ENCODE results near the gene CCL18.
"Not testable (repeated sequence)": the region's sequence is repeated elsewhere in the genome, so short reads cannot be mapped to it uniquely, and the experiment has no call there.

CCL18 gene

GRCh38 chr17:36104701-36105181 lies 40.7 kb downstream of the CCL18 start:
- DNase-seq (ENCODE audit: low read depth): no peak

DNA sequence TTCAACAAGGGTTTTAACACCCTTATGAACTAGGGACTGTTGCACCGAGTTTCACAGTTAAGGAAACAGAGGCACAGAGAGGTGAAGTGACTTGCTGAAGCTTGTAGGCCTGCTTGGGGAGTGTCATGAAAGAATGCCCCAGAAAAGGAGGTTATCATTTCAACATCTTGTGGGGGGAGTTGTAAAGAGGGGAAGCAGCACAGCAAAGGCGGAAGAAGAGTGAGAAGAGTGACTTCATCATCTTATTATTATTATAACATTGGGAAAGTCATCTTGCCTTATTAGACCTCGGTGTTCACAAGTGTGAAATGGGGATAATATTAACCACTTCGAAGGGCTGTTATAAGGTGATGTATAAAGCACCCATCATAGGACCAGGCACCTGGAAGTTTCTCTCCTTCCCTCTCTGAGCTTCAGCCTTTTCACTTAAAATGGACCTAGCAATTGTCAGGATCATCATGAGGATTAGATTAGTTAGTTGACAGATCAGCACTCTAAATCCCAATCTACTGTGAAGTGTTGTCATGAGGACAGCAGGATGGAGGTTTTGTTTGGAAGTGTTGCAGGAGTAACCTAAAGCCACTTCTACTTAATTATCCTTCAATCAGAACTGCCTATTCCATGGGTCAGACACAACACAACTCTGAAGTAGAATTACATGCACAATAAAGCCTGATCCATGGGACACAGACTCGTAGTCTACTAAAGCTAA lies 41.9 kb downstream of the CCL18 start:
- DNase-seq (ENCODE audit: low read depth): no peak

GRCh38 chr17:36106493-36106835 lies 42.4 kb downstream of the CCL18 start:
- DNase-seq (ENCODE audit: low read depth): no peak

- no peak for DNase-seq (ENCODE audit: low read depth)
These were observed 43.6 kb downstream of the CCL18 start for GRCh38 chr17:36107660-36108059.

- not testable (repeated sequence) for DNase-seq (ENCODE audit: low read depth)
These were observed 44.2 kb downstream of the CCL18 start for GRCh38 chr17:36108265-36108664.

GRCh38 chr17:36111068-36111490 lies 47.0 kb downstream of the CCL18 start:
- no peak for DNase-seq (ENCODE audit: low read depth)

DNA sequence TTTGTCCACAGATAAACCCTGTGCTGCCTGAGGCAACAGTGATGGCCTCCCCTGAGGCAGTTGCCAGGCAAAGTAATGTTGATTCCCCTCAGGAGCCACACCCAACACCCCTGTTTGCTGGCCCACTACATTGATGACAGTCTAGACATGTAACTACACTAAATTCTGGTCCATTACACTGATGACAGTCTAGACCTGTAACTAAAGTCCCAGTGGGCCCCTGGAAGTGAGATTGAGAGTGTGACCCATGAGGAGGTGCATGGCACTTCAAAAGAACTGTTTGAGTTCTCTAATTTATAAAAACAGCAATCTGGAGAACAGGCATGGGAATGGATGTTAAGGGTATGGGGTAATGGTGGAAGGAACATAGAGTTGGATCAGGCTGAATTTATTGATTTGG lies 48.5 kb downstream of the CCL18 start:
- DNase-seq (ENCODE audit: low read depth): no peak

- not testable (repeated sequence) for DNase-seq (ENCODE audit: low read depth)
These were observed 49.1 kb downstream of the CCL18 start for GRCh38 chr17:36113131-36113530.

GRCh38 chr17:36114971-36115648 lies 51.0 kb downstream of the CCL18 start:
- DNase-seq (ENCODE audit: low read depth): not testable (repeated sequence)

DNA sequence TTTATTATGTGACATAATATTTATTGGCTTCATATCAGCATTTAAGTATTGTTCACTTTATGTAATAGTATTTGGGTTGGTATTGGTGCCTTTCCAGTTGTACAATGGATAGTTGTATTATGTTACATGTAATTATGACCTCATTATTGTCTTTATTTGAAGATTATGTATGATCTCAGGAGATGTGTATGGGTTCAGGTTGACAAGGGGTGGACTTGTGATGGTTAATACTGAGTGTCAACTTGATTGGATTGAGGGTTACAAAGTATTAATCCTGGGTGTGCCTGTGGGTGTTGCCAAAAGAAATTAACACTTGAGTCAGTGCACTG lies 51.5 kb downstream of the CCL18 start:
- not testable (repeated sequence) for DNase-seq (ENCODE audit: low read depth)

DNA sequence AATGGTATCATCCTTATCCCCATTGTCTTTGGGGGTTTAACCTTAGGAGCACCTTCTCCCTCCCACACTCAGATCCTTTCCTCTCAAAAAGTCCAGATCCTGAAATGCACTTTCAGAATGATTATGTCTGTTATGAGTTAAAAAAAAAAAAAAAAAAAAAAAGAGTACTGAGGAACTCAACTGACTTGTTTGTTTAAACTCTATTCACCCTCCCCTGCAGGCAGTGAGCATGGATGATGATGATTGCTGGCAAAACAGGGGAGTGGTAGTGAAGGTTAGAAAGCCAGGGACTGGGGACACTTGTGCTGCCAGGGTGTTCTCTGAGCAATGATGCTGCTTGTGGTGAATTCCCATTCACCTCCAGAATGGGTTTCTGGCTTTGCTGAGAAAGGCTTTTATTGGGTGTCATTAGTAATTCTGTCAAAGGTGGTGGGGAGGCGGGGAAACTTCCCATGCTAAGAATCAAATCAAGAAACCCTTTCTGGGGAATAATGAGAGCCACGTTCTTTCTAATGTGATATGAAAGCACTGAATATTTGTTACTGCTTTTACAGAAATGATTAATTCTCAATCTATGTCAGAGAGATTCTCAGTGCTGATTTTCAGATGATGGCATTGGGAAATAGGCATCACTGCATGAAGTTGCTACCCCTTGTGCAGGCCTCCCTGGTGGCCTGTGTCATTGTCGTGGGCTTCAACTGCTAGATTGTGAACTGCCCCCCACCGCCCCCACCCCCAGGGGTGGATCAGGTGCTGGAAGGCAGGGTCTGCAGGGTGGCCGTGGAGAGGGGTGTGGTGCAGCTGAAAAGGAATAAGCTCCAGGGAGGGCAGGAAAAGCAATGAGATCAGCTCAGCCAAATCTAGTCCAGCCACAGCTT lies 53.7 kb downstream of the CCL18 start:
- no peak for DNase-seq (ENCODE audit: low read depth)

DNA sequence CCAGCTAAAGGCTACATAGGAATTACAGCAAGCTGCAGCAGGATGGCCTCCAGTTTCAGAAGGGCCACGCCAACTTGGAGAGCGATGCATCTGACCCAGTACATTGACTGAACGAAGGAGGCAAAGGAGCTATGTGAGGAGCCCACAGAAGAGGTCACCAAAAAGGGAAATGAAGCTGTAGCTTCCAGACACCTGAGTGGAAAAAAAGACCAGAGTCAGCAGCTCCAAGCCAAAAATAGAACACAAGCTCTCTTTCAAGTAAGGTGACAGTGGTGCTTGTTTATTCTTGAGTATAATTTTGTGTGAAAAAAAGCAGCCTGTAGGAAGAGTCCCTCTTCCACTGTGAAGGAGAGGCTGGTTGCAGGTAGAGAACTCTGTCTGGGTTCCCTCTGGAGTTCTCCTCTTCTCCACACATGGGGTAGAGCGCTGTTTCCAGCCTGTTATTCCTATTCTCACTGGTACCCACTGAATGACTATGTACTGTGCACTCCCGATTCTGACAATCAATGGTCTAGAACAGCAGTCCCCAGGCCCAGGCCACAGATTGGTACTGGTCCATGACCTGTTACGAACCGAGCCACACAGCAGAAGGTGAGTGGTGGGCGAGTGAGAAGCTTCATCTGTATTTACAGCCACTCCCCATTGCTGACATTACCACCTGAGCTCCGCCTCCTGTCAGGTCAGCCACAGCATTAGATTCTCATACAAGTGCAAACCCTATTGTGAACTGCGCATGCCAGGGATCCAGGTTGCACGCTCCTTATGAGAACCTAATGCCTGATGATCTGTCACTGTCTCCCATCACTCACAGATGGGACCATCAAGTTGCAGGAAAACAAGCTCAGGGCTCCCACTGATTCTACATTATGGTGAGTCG lies 54.6 kb downstream of the CCL18 start:
- DNase-seq (ENCODE audit: low read depth): no peak

DNA sequence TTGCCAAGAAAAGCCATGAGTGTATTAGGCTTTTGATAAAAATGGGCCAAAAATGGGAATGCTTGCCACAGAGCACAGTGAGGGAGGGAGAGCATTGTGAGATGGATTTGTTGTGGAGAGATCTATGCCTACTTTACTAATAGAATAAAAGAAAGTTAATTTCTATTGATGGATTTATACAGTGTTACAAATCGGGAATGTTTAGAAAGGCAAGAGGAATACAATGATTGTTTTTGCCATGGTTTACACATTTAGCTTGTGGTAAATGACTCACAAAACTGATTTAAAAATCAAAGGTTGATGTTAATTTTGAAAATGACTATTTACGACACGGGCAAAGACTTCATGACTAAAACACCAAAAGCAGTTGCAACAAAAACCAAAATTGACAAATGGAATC lies 56.1 kb downstream of the CCL18 start:
- no peak for DNase-seq (ENCODE audit: low read depth)

DNA sequence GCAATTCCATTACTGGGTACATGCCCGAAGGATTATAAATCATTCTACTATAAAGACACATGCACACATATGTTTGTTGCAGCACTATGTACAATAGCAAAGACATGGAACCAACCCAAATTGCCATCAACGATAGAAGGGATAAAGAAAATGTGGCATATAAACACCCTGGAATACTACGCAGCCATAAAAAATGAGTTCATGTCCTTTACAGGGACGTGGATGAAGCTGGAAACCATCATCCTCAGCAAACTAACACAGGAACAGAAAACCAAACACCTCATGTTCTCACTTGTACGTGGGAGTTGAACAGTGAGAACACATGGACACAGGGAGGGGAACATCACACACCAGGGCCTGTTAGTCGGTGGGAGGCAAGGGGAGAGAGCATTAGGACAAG lies 57.0 kb downstream of the CCL18 start:
- not testable (repeated sequence) for DNase-seq (ENCODE audit: low read depth)
